Measurements from ENCODE around the gene TUBA1A. TPM values are rescaled to one million over a fixed set of nuclear protein-coding genes. Genes with fewer than 3 reads are reported as not detected.

Gene TUBA1A
- total and polyA plus RNA-seq, 4 donors, result 89.7 to 270 (median 259) TPM

- no peaks in the 10 kb centered on the region for H3K27me3 ChIP-seq (ENCODE audit: control insufficient read depth in 3 of 3, insufficient read depth in 3 of 3, low read length in 2 of 3)
- peaks cover 3 to 4% (median 3%) of the 10 kb centered on the region in 4 donors for H3K36me3 ChIP-seq (ENCODE audit: control insufficient read depth in 4 of 4, insufficient read depth in 4 of 4, low read length in 4 of 4)
- H3K9me3 ChIP-seq (ENCODE audit: control insufficient read depth in 4 of 4, insufficient read depth in 3 of 4, low read length in 3 of 4), result no peaks in the 10 kb centered on the region
- ATAC-seq (ENCODE audit: insufficient read depth, low FRiP score) (no peak), DNase-seq (no peak)
- H3K9ac ChIP-seq (ENCODE audit: insufficient read depth in 1 of 2, low read length in 2 of 2), result no peak overlapping the region
- H3K4me3 ChIP-seq, result no peak overlapping the region
- no peak for TF ChIP-seq CTCF (IDR thresholded peaks at IDR 0.05; ENCODE audit: control extremely low read depth, extremely low read depth)
- no peak overlapping the region for H3K27ac ChIP-seq (ENCODE audit: low read depth in 1 of 2, low read length in 1 of 2)
- 92 to 96% methylated on average over 3 of the region's 3 CpGs for WGBS, 2 donors
- H3K4me1 ChIP-seq (ENCODE audit: control insufficient read depth in 5 of 5, insufficient read depth in 5 of 5, low read length in 5 of 5), result peaks cover 0 to 18% (median 1%) of the 10 kb centered on the region in 5 donors
Observed at GRCh38 chr12:49190974-49191373, 2.1 kb upstream of the TUBA1A start.

- Histone ChIP-seq H3K9ac (ENCODE audit: insufficient read depth in 1 of 2, low read length in 2 of 2) (peak overlapping the region in 1 of 2 donors; percentile 89), H3K27ac (ENCODE audit: low read depth in 1 of 2, low read length in 1 of 2) (peak overlapping the region in 1 of 2 donors; percentile 98)
- no peak for TF ChIP-seq CTCF (IDR thresholded peaks at IDR 0.05; ENCODE audit: control extremely low read depth, extremely low read depth)
Observed at GRCh38 chr12:49189731-49190716, 1.1 kb upstream of the TUBA1A start.

GRCh38 chr12:49188201-49188915, 522 bp downstream of the TUBA1A start:
- TF ChIP-seq CTCF (IDR thresholded peaks at IDR 0.05; ENCODE audit: control extremely low read depth, extremely low read depth), result no peak
- Histone ChIP-seq H3K4me1 (ENCODE audit: control insufficient read depth in 5 of 5, insufficient read depth in 5 of 5, low read length in 5 of 5) (peaks cover 0 to 18% (median 1%) of the 10 kb centered on the region in 5 donors), H3K9ac (ENCODE audit: insufficient read depth in 1 of 2, low read length in 2 of 2) (peak overlapping the region; percentile 89 to 98), H3K9me3 (ENCODE audit: control insufficient read depth in 4 of 4, insufficient read depth in 3 of 4, low read length in 3 of 4) (no peaks in the 10 kb centered on the region), H3K4me3 (peak overlapping the region; percentile 61), H3K27me3 (ENCODE audit: control insufficient read depth in 3 of 3, insufficient read depth in 3 of 3, low read length in 2 of 3) (no peaks in the 10 kb centered on the region), H3K27ac (ENCODE audit: low read depth in 1 of 2, low read length in 1 of 2) (peak overlapping the region; percentile 98 to 99), H3K36me3 (ENCODE audit: control insufficient read depth in 4 of 4, insufficient read depth in 4 of 4, low read length in 4 of 4) (peaks cover 5 to 15% (median 8%) of the 10 kb centered on the region in 4 donors)
- ATAC-seq (ENCODE audit: insufficient read depth, low FRiP score), result peak; percentile 75
- 0% methylated on average over 46 to 52 of the region's 52 CpGs for WGBS, 2 donors
- DNase-seq, result peak; percentile 80 to 89 (median 89)

More at GRCh38 chr12:49189731-49190716, 1.1 kb upstream of the TUBA1A start:
- no peaks in the 10 kb centered on the region for H3K27me3 ChIP-seq (ENCODE audit: control insufficient read depth in 3 of 3, insufficient read depth in 3 of 3, low read length in 2 of 3)
- peaks cover 0 to 18% (median 1%) of the 10 kb centered on the region in 5 donors for H3K4me1 ChIP-seq (ENCODE audit: control insufficient read depth in 5 of 5, insufficient read depth in 5 of 5, low read length in 5 of 5)
- 91 to 92% methylated on average over 12 of the region's 12 CpGs for WGBS, 2 donors
- H3K36me3 ChIP-seq (ENCODE audit: control insufficient read depth in 4 of 4, insufficient read depth in 4 of 4, low read length in 4 of 4), result peaks cover 5 to 10% (median 6%) of the 10 kb centered on the region in 4 donors
- ATAC-seq (ENCODE audit: insufficient read depth, low FRiP score), result no peak
- no peaks in the 10 kb centered on the region for H3K9me3 ChIP-seq (ENCODE audit: control insufficient read depth in 4 of 4, insufficient read depth in 3 of 4, low read length in 3 of 4)
- no peak for DNase-seq
- no peak overlapping the region for H3K4me3 ChIP-seq

Measured in lung (tissue), 12 donors.